ENCODE data around the gene SLC16A10. TPM values are rescaled to one million over a fixed set of nuclear protein-coding genes. Genes with fewer than 3 reads are reported as not detected.

SLC16A10 gene
- polyA plus RNA-seq, 3 donors from 2014 or later = not detected

GRCh38 chr6:111263837-111264236, 176.5 kb downstream of the SLC16A10 start:
- peaks cover 0 to 36% (median 22%) of the 10 kb centered on the region in 3 donors for H3K36me3 Mint-ChIP-seq
- H3K4me3 Mint-ChIP-seq = no peak overlapping the region
- DNase-seq = no peak
- H3K27ac Mint-ChIP-seq = no peak overlapping the region
- H3K4me1 Mint-ChIP-seq = peaks cover 27 to 43% of the 10 kb centered on the region in 2 donors
- peaks cover 0 to 2% (median 0%) of the 10 kb centered on the region in 6 donors for H3K9me3 Mint-ChIP-seq
- peaks cover 11% of the 10 kb centered on the region in 3 donors for H3K27me3 Mint-ChIP-seq (ENCODE audit: low read depth in 3 of 3)

GRCh38 chr6:111265842-111266241, 178.5 kb downstream of the SLC16A10 start:
- H3K9me3 Mint-ChIP-seq = no peaks in the 10 kb centered on the region
- peak overlapping the region in 1 of 6 donors; percentile 67 for H3K27ac Mint-ChIP-seq
- H3K36me3 Mint-ChIP-seq = peaks cover 4 to 41% (median 28%) of the 10 kb centered on the region in 3 donors
- no peak for DNase-seq
- peaks cover 14 to 30% of the 10 kb centered on the region in 2 donors for H3K4me1 Mint-ChIP-seq
- peaks cover 0 to 1% (median 0%) of the 10 kb centered on the region in 3 donors for H3K27me3 Mint-ChIP-seq (ENCODE audit: low read depth in 3 of 3)
- H3K4me3 Mint-ChIP-seq = no peak overlapping the region

- H3K36me3 Mint-ChIP-seq = peaks cover 4 to 41% (median 28%) of the 10 kb centered on the region in 3 donors
- no peaks in the 10 kb centered on the region for H3K9me3 Mint-ChIP-seq
- H3K4me1 Mint-ChIP-seq = peaks cover 11 to 25% of the 10 kb centered on the region in 2 donors
- H3K4me3 Mint-ChIP-seq = no peak overlapping the region
- DNase-seq = no peak
- H3K27me3 Mint-ChIP-seq (ENCODE audit: low read depth in 3 of 3) = peaks cover 0 to 1% (median 0%) of the 10 kb centered on the region in 3 donors
- H3K27ac Mint-ChIP-seq = peak overlapping the region in 1 of 6 donors; percentile 67
These were observed 179.0 kb downstream of the SLC16A10 start for GRCh38 chr6:111266276-111266675.

GRCh38 chr6:111267764-111268333, 180.5 kb downstream of the SLC16A10 start:
- H3K9me3 Mint-ChIP-seq = no peaks in the 10 kb centered on the region
- H3K4me3 Mint-ChIP-seq = no peak overlapping the region
- peaks cover 11 to 18% of the 10 kb centered on the region in 2 donors for H3K4me1 Mint-ChIP-seq
- peaks cover 0 to 1% (median 0%) of the 10 kb centered on the region in 3 donors for H3K27me3 Mint-ChIP-seq (ENCODE audit: low read depth in 3 of 3)
- DNase-seq = no peak
- H3K36me3 Mint-ChIP-seq = peaks cover 5 to 42% (median 28%) of the 10 kb centered on the region in 3 donors
- peak overlapping the region in 1 of 6 donors; percentile 40 for H3K27ac Mint-ChIP-seq

GRCh38 chr6:111269401-111269970, 182.2 kb downstream of the SLC16A10 start:
- no peak for DNase-seq
- Mint-ChIP-seq H3K27me3 (ENCODE audit: low read depth in 3 of 3) (peaks cover 0 to 1% (median 0%) of the 10 kb centered on the region in 3 donors), H3K27ac (no peak overlapping the region), H3K9me3 (peaks cover 4 to 14% (median 6%) of the 10 kb centered on the region in 6 donors), H3K36me3 (peaks cover 21 to 51% (median 34%) of the 10 kb centered on the region in 3 donors), H3K4me1 (peaks cover 12 to 18% of the 10 kb centered on the region in 2 donors), H3K4me3 (no peak overlapping the region)

- peaks cover 12 to 18% of the 10 kb centered on the region in 2 donors for H3K4me1 Mint-ChIP-seq
- no peak overlapping the region for H3K27ac Mint-ChIP-seq
These were observed 182.8 kb downstream of the SLC16A10 start for GRCh38 chr6:111270121-111270520.

GRCh38 chr6:111274593-111275217, 187.4 kb downstream of the SLC16A10 start:
- Mint-ChIP-seq H3K4me1 (peaks cover 0 to 6% of the 10 kb centered on the region in 2 donors), H3K27me3 (ENCODE audit: low read depth in 3 of 3) (no peaks in the 10 kb centered on the region), H3K27ac (no peak overlapping the region), H3K4me3 (no peak overlapping the region), H3K9me3 (peaks cover 14 to 28% (median 16%) of the 10 kb centered on the region in 6 donors), H3K36me3 (peaks cover 57 to 70% (median 68%) of the 10 kb centered on the region in 3 donors)
- DNase-seq = no peak

More at GRCh38 chr6:111270121-111270520, 182.8 kb downstream of the SLC16A10 start:
- Mint-ChIP-seq H3K27me3 (ENCODE audit: low read depth in 3 of 3) (peaks cover 0 to 1% (median 0%) of the 10 kb centered on the region in 3 donors), H3K4me3 (no peak overlapping the region), H3K9me3 (peaks cover 10 to 21% (median 11%) of the 10 kb centered on the region in 6 donors), H3K36me3 (peaks cover 27 to 58% (median 40%) of the 10 kb centered on the region in 3 donors)
- DNase-seq = no peak

GRCh38 chr6:111276335-111276734, 189.0 kb downstream of the SLC16A10 start:
- Mint-ChIP-seq H3K27ac (no peak overlapping the region), H3K4me3 (no peak overlapping the region), H3K4me1 (peaks cover 5 to 7% of the 10 kb centered on the region in 2 donors), H3K27me3 (ENCODE audit: low read depth in 3 of 3) (no peaks in the 10 kb centered on the region), H3K36me3 (peaks cover 62 to 77% (median 73%) of the 10 kb centered on the region in 3 donors), H3K9me3 (peaks cover 14 to 28% (median 16%) of the 10 kb centered on the region in 6 donors)
- no peak for DNase-seq

GRCh38 chr6:111276736-111277135, 189.4 kb downstream of the SLC16A10 start:
- no peak overlapping the region for H3K4me3 Mint-ChIP-seq
- H3K36me3 Mint-ChIP-seq = peaks cover 64 to 77% (median 74%) of the 10 kb centered on the region in 3 donors
- H3K9me3 Mint-ChIP-seq = peaks cover 14 to 28% (median 16%) of the 10 kb centered on the region in 6 donors
- H3K4me1 Mint-ChIP-seq = peaks cover 5 to 7% of the 10 kb centered on the region in 2 donors
- no peak overlapping the region for H3K27ac Mint-ChIP-seq
- no peak for DNase-seq
- H3K27me3 Mint-ChIP-seq (ENCODE audit: low read depth in 3 of 3) = no peaks in the 10 kb centered on the region

GRCh38 chr6:111277819-111278218, 190.5 kb downstream of the SLC16A10 start:
- no peak overlapping the region for H3K27ac Mint-ChIP-seq
- peaks cover 14 to 28% (median 16%) of the 10 kb centered on the region in 6 donors for H3K9me3 Mint-ChIP-seq
- no peak overlapping the region for H3K4me3 Mint-ChIP-seq
- no peak for DNase-seq
- peaks cover 5 to 7% of the 10 kb centered on the region in 2 donors for H3K4me1 Mint-ChIP-seq
- H3K27me3 Mint-ChIP-seq (ENCODE audit: low read depth in 3 of 3) = no peaks in the 10 kb centered on the region
- H3K36me3 Mint-ChIP-seq = peaks cover 66 to 79% (median 79%) of the 10 kb centered on the region in 3 donors

GRCh38 chr6:111278731-111279130, 191.4 kb downstream of the SLC16A10 start:
- Mint-ChIP-seq H3K27ac (no peak overlapping the region), H3K4me1 (peaks cover 5 to 7% of the 10 kb centered on the region in 2 donors), H3K27me3 (ENCODE audit: low read depth in 3 of 3) (no peaks in the 10 kb centered on the region), H3K4me3 (no peak overlapping the region), H3K36me3 (peaks cover 60 to 70% (median 70%) of the 10 kb centered on the region in 3 donors), H3K9me3 (peaks cover 14 to 21% (median 15%) of the 10 kb centered on the region in 6 donors)
- no peak for DNase-seq

- no peak for DNase-seq
- Mint-ChIP-seq H3K4me1 (peaks cover 4 to 7% of the 10 kb centered on the region in 2 donors), H3K36me3 (peaks cover 45 to 61% (median 54%) of the 10 kb centered on the region in 3 donors), H3K4me3 (no peak overlapping the region), H3K27me3 (ENCODE audit: low read depth in 3 of 3) (no peaks in the 10 kb centered on the region), H3K27ac (no peak overlapping the region), H3K9me3 (peaks cover 3 to 6% (median 4%) of the 10 kb centered on the region in 6 donors)
These were observed 193.2 kb downstream of the SLC16A10 start for GRCh38 chr6:111280445-111280955.
